HFFc6 (cell line): ENCODE measurements around the gene PYDC2. TPM values are rescaled to one million over a fixed set of nuclear protein-coding genes. Genes with fewer than 3 reads are reported as not detected.

Source experiments
- DNase-seq: peaks from one replicate; pipeline ENCODE4 v3.0.0-alpha.2; 2018
- H3K27ac Mint-ChIP-seq: 2 replicates; pipeline ENCODE4 v1.8.0; 2020; ENCODE audit warnings: mild to moderate bottlenecking, mixed read lengths
- H3K27me3 Mint-ChIP-seq: 2 replicates; pipeline ENCODE4 v1.8.0; 2021; ENCODE audit warnings: mild to moderate bottlenecking, moderate library complexity, mixed read lengths; ENCODE audit not compliant: insufficient read depth
- H3K36me3 Mint-ChIP-seq: 2 replicates; pipeline ENCODE4 v1.8.0; 2021; ENCODE audit warnings: low read depth, mixed read lengths
- H3K4me1 Mint-ChIP-seq: 2 replicates; pipeline ENCODE4 v1.8.0; 2020; ENCODE audit warnings: low read depth, mixed read lengths
- H3K4me3 Mint-ChIP-seq: 2 replicates; pipeline ENCODE4 v1.8.0; 2020; ENCODE audit warnings: mild to moderate bottlenecking, moderate library complexity, mixed read lengths
- H3K9me3 Mint-ChIP-seq: 2 replicates; pipeline ENCODE4 v1.8.0; 2020; ENCODE audit warnings: mild to moderate bottlenecking, mixed read lengths
- long read RNA-seq: library from polyadenylated mRNA; unstranded; transcript quantifications from one replicate; pipeline ENCODE4 v2.0.0, GENCODE V29; 2019
- total RNA-seq, 6 experiments: library from RNA; stranded (reverse); fragmentation: NEBNext Ultra II Directional; extraction: Animal tissue kit (Norgen Biotek cat#: 25700); gene quantifications; 2 replicates in 1 of 6; 3 replicates in 5 of 6; pipeline ENCODE4 v1.2.3, GENCODE V29; 2021
- TF ChIP-seq, protein P1 (sequence below): fragments of 200-600 bp; sonication (generic); IDR thresholded peaks from 2 replicates; pipeline ENCODE4 v1.5.0; 2021; ENCODE audit warnings: antibody characterized with exemption, mild to moderate bottlenecking

The PYDC2 gene
- total RNA-seq, result not detected
- long read RNA-seq, result 0 reads

DNA sequence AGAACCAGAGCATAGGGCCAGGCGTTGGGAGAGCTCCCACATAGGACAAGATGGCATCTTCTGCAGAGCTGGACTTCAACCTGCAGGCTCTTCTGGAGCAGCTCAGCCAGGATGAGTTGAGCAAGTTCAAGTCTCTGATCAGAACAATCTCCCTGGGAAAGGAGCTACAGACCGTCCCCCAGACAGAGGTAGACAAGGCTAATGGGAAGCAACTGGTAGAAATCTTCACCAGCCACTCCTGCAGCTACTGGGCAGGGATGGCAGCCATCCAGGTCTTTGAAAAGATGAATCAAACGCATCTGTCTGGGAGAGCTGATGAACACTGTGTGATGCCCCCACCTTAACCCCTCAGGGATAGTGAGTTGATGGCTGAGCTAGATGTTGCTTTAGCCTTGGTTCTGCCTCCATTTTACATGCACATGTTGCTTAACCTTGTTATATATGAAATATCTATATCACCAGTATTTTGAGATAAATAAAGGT lies at the start of gene PYDC2:
Gene PYDC2, plus strand, starts transcription at position 51 of the 483 bp plus-strand sequence. Its CDS starts 0 bp downstream, at position 51.
- Mint-ChIP-seq H3K4me1 (no peaks in the 10 kb centered on the region), H3K36me3 (no peaks in the 10 kb centered on the region), H3K27ac (no peak within 1 kb of the TSS), H3K9me3 (no peaks in the 10 kb centered on the region), H3K4me3 (no peak within 1 kb of the TSS), H3K27me3 (no peaks in the 10 kb centered on the region)
- TF ChIP-seq, protein P1, sequence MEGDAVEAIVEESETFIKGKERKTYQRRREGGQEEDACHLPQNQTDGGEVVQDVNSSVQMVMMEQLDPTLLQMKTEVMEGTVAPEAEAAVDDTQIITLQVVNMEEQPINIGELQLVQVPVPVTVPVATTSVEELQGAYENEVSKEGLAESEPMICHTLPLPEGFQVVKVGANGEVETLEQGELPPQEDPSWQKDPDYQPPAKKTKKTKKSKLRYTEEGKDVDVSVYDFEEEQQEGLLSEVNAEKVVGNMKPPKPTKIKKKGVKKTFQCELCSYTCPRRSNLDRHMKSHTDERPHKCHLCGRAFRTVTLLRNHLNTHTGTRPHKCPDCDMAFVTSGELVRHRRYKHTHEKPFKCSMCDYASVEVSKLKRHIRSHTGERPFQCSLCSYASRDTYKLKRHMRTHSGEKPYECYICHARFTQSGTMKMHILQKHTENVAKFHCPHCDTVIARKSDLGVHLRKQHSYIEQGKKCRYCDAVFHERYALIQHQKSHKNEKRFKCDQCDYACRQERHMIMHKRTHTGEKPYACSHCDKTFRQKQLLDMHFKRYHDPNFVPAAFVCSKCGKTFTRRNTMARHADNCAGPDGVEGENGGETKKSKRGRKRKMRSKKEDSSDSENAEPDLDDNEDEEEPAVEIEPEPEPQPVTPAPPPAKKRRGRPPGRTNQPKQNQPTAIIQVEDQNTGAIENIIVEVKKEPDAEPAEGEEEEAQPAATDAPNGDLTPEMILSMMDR, result no peak
- DNase-seq, result no peak

DNA sequence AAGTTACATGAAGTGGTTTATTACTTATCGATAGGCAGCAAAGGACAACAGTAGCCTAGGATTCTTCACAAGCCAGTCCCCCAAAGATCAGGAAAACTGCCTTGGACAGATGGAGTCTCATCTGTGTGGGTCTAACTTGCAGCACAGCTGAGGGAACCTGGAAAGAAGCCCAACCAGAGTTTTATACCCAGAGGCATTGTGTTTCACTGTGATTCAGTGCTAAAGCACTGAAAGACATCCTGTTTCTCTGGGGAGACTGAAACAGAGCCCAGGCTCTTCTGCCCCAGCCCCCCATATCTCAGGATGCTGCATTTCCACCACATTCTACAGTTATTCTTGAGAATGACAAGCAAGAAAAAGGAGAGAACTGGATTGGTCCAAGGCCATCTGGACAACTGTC lies 48.2 kb upstream of the PYDC2 start:
- Mint-ChIP-seq H3K4me1 (peaks cover 50% of the 10 kb centered on the region), H3K36me3 (peaks cover 26% of the 10 kb centered on the region), H3K9me3 (peaks cover 19% of the 10 kb centered on the region), H3K4me3 (peak overlapping the region; percentile 81), H3K27me3 (peaks cover 2% of the 10 kb centered on the region), H3K27ac (peak overlapping the region; percentile 90)
- TF ChIP-seq, protein P1, result no peak
- DNase-seq, result peak; percentile 95

DNA sequence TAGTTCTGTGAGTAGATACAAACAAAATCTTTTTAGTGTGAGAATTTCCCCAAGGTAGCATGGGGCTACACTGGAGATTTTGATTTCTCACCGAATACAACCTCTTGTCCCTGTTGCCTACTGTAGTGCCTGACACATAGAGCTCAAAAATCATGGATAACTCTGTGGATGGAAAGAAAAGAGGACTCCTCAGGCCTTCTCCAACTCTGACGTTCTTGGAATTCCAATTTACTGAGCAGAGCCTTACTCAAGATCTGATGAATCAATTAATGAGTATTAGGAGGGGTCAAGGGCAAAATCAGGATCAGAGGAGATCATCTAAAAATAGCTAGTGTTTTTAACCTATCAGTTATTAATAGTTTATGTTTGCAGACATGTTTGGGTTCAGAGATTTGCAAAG lies 46.7 kb upstream of the PYDC2 start:
- peak; percentile 25 for DNase-seq
- peaks cover 22% of the 10 kb centered on the region for H3K36me3 Mint-ChIP-seq
- TF ChIP-seq, protein P1, result no peak

DNA sequence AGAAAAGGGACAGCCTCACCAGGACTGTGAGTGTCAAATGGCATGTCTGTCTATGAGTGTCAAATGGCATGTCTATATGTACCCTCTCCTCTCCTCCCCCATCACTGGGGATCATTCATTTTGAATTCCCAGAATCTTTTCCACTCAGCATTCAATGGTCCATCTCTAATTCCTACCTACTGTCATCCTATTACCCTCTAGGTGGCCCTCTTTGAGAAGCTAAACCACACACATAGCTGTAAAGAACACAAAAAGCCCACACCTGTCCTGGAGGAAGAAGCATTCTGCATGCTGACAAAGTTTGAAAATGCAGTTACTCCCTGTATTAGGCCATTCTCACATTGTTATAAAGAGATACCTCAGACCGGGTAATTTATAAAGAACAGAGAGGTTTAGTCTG lies 46.2 kb upstream of the PYDC2 start:
- H3K27me3 Mint-ChIP-seq, result peaks cover 2% of the 10 kb centered on the region
- peaks cover 14% of the 10 kb centered on the region for H3K9me3 Mint-ChIP-seq
- peak overlapping the region; percentile 58; the same call in 1 of the 2 replicates for H3K27ac Mint-ChIP-seq
- TF ChIP-seq, protein P1, result no peak; the same call in 1 of the 2 replicates
- H3K4me3 Mint-ChIP-seq, result no peak overlapping the region
- no peak for DNase-seq
- H3K36me3 Mint-ChIP-seq, result peaks cover 17% of the 10 kb centered on the region
- peaks cover 50% of the 10 kb centered on the region for H3K4me1 Mint-ChIP-seq

More for the DNA sequence above, 46.7 kb upstream of the PYDC2 start:
- Mint-ChIP-seq H3K27me3 (peaks cover 2% of the 10 kb centered on the region), H3K4me1 (peaks cover 50% of the 10 kb centered on the region), H3K9me3 (peaks cover 18% of the 10 kb centered on the region), H3K27ac (peak overlapping the region; percentile 58), H3K4me3 (peak overlapping the region; percentile 12)

DNA sequence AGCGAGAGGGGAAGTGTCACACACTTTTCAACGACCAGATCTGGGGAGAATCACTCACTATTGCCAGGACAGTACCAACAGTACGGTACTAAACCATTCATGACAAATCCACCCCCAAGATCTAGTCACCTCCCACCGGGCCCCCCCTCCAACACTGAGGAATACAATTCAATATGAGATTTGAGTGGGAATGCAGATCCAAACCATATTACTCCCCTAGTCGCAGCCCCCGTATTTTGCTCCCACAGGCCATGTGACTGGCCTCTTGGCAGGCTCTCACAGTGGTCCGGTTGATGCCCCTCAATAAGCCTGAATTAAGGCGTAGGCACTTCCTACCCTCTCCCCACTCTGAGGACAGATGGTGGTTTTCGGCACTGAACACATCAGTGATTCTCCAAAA lies 45.4 kb upstream of the PYDC2 start:
- H3K27me3 Mint-ChIP-seq, result peaks cover 2% of the 10 kb centered on the region
- H3K27ac Mint-ChIP-seq, result no peak overlapping the region
- TF ChIP-seq, protein P1, result no peak
- peaks cover 50% of the 10 kb centered on the region for H3K4me1 Mint-ChIP-seq
- H3K9me3 Mint-ChIP-seq, result peaks cover 5% of the 10 kb centered on the region; the same call in 1 of the 2 replicates
- H3K4me3 Mint-ChIP-seq, result no peak overlapping the region
- DNase-seq, result no peak
- H3K36me3 Mint-ChIP-seq, result peaks cover 9% of the 10 kb centered on the region

DNA sequence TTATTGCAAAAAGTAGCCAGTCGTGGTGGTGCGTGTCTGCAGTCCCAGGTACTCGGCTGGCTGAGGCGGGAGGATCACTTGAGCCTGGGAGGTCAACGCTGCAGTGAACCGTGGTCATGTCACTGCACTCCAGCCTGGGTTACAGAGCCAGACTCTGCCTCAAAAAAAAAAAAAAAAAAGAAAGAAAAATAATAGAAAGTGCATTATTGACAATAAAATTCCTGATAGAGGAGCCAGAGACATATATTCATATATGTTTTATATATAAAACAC lies 43.6 kb upstream of the PYDC2 start:
- DNase-seq, result no peak
- H3K9me3 Mint-ChIP-seq, result no peaks in the 10 kb centered on the region
- TF ChIP-seq, protein P1, result no peak
- H3K4me3 Mint-ChIP-seq, result no peak overlapping the region
- peaks cover 36% of the 10 kb centered on the region for H3K4me1 Mint-ChIP-seq
- H3K27ac Mint-ChIP-seq, result no peak overlapping the region
- H3K27me3 Mint-ChIP-seq, result peaks cover 2% of the 10 kb centered on the region
- H3K36me3 Mint-ChIP-seq, result no peaks in the 10 kb centered on the region
